ENCODE data around the gene PBLD.

DNA sequence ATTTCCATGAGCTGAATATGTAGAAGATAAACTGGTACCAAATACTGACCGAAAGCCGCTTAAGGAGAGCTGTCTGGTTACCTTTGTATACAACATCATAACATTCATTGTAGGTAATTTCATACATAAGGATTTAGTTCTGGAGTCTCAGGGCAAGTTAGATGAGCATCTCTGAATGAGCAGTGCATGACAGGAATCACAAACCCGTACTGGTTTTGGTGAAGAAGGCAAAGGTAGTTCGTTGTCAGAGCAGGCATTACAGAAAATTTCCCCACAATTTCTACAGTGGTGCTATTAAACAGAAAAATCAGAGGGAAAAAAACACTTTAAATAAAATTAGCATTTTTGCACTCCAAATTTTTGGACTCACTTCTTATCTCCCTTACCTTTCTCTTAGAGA, 12.9 kb upstream of the PBLD start:
- TF ChIP-seq, protein P1, sequence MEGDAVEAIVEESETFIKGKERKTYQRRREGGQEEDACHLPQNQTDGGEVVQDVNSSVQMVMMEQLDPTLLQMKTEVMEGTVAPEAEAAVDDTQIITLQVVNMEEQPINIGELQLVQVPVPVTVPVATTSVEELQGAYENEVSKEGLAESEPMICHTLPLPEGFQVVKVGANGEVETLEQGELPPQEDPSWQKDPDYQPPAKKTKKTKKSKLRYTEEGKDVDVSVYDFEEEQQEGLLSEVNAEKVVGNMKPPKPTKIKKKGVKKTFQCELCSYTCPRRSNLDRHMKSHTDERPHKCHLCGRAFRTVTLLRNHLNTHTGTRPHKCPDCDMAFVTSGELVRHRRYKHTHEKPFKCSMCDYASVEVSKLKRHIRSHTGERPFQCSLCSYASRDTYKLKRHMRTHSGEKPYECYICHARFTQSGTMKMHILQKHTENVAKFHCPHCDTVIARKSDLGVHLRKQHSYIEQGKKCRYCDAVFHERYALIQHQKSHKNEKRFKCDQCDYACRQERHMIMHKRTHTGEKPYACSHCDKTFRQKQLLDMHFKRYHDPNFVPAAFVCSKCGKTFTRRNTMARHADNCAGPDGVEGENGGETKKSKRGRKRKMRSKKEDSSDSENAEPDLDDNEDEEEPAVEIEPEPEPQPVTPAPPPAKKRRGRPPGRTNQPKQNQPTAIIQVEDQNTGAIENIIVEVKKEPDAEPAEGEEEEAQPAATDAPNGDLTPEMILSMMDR (IDR thresholded peaks at IDR 0.05), result no peak
- TF ChIP-seq POLR2AphosphoS5 (IDR thresholded peaks at IDR 0.05; ENCODE audit: low read depth, low read length) (no peak), TCF7L2 (IDR thresholded peaks at IDR 0.05; ENCODE audit: low read depth, low read length) (no peak), SIN3A (IDR thresholded peaks at IDR 0.05; ENCODE audit: borderline replicate concordance, insufficient read depth, low read depth, low read length) (no peak)
- TF ChIP-seq, protein P2, sequence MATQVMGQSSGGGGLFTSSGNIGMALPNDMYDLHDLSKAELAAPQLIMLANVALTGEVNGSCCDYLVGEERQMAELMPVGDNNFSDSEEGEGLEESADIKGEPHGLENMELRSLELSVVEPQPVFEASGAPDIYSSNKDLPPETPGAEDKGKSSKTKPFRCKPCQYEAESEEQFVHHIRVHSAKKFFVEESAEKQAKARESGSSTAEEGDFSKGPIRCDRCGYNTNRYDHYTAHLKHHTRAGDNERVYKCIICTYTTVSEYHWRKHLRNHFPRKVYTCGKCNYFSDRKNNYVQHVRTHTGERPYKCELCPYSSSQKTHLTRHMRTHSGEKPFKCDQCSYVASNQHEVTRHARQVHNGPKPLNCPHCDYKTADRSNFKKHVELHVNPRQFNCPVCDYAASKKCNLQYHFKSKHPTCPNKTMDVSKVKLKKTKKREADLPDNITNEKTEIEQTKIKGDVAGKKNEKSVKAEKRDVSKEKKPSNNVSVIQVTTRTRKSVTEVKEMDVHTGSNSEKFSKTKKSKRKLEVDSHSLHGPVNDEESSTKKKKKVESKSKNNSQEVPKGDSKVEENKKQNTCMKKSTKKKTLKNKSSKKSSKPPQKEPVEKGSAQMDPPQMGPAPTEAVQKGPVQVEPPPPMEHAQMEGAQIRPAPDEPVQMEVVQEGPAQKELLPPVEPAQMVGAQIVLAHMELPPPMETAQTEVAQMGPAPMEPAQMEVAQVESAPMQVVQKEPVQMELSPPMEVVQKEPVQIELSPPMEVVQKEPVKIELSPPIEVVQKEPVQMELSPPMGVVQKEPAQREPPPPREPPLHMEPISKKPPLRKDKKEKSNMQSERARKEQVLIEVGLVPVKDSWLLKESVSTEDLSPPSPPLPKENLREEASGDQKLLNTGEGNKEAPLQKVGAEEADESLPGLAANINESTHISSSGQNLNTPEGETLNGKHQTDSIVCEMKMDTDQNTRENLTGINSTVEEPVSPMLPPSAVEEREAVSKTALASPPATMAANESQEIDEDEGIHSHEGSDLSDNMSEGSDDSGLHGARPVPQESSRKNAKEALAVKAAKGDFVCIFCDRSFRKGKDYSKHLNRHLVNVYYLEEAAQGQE (IDR thresholded peaks at IDR 0.05; ENCODE audit: insufficient read depth in 1 of 2, low read depth in 2 of 2, low read length in 1 of 2), result no peak

Data from Panc1 (cell line).